Omental fat pad (tissue), 4 donors: Measurements from ENCODE around the gene SPG11. TPM values are rescaled to one million over a fixed set of nuclear protein-coding genes. Genes with fewer than 3 reads are reported as not detected.
"Not testable (repeated sequence)": the region's sequence is repeated elsewhere in the genome, so short reads cannot be mapped to it uniquely, and the experiment has no call there.

Experiments used
- ATAC-seq: fragments of 150-250 bp; one replicate; pipeline ENCODE4 v1.9.1; 2016; ENCODE audit warnings: mild to moderate bottlenecking, moderate library complexity; ENCODE audit not compliant: low FRiP score
- DNase-seq: peaks from one replicate; pipeline ENCODE4 v3.0.0-alpha.2; 2019; ENCODE audit warnings: low spot score
- total RNA-seq, 4 donors: library from RNA; depleted of rRNA; stranded (reverse); fragments of >200 nt; gene quantifications; one replicate each; pipeline ENCODE4 v1.1.0, GENCODE V29; 2016
- TF ChIP-seq, protein P1 (sequence below), 3 donors: fragments of 450-650 bp; IDR thresholded peaks; one replicate each; pipeline ENCODE4 v1.5.1; 2016 to 2017; ENCODE audit warnings: antibody characterized with exemption in 3 of 3, mild to moderate bottlenecking in 3 of 3, moderate library complexity in 2 of 3

Gene SPG11
- total RNA-seq, 4 donors from 2014 or later = 57.8 to 115 (median 63.3) TPM

- TF ChIP-seq, protein P1, sequence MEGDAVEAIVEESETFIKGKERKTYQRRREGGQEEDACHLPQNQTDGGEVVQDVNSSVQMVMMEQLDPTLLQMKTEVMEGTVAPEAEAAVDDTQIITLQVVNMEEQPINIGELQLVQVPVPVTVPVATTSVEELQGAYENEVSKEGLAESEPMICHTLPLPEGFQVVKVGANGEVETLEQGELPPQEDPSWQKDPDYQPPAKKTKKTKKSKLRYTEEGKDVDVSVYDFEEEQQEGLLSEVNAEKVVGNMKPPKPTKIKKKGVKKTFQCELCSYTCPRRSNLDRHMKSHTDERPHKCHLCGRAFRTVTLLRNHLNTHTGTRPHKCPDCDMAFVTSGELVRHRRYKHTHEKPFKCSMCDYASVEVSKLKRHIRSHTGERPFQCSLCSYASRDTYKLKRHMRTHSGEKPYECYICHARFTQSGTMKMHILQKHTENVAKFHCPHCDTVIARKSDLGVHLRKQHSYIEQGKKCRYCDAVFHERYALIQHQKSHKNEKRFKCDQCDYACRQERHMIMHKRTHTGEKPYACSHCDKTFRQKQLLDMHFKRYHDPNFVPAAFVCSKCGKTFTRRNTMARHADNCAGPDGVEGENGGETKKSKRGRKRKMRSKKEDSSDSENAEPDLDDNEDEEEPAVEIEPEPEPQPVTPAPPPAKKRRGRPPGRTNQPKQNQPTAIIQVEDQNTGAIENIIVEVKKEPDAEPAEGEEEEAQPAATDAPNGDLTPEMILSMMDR (IDR thresholded peaks at IDR 0.05) = no peak
- DNase-seq = peak; percentile 51
- peak; percentile 86 for ATAC-seq
Observed at GRCh38 chr15:44536302-44536961, 127.0 kb downstream of the SPG11 start.

DNA sequence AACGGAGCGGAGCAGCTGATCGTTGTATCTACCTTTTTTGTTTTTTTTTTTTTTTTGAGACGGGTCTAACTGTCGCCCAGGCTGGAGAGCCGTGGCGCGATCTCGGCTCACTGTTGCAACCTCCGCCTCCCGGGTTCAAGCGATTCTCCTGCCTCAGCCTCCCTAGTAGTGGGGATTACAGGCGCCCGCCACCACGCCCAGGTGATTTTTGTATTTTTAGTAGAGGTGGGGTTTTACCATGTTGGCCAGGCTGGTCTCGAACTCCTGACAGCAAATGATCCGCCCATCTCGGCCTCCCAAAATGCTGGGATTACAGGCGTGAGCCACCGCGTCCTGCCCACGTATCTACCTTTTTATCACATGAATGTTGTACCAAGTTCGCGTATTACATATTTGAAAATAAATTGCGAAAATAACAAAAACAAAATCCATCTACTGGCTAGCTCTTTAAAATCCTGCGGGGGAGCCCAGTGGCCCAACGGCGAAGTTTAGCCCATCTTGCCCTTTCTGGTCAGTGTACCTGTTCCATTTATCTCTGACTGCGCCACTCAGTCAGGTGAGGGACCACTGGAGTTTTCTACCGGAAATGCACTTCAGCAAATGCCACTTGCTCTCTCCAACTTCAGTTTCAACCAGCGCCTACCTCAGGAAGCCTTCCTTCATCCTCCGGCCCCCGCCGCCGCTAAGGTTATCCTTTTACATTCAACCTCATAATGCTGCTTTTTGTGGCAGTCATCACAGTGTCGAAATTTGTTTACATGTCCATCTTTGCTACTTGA lies 127.8 kb downstream of the SPG11 start:
- DNase-seq (no peak), ATAC-seq (no peak)
- TF ChIP-seq, protein P1 (IDR thresholded peaks at IDR 0.05) = no peak

DNA sequence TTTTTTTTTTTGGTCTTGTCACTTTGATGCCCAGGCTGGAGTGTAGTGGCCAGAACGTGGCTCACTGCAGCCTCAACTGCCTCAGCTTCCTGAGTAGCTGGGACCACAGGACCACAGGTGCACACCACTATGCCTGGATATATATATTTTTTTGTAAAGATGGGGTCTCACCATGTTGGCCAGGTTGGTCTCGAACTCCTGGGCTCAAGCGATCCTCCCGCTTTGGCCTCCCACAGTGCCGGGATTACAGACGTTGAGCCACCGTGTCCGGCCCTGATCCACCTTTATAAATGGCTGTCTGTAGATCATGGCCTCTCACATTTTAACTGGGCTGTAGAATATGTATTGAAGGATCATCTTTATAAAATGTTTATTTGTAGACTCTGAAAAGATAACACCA lies 128.4 kb downstream of the SPG11 start:
- DNase-seq = no peak
- no peak for ATAC-seq
- TF ChIP-seq, protein P1 (IDR thresholded peaks at IDR 0.05) = no peak

DNA sequence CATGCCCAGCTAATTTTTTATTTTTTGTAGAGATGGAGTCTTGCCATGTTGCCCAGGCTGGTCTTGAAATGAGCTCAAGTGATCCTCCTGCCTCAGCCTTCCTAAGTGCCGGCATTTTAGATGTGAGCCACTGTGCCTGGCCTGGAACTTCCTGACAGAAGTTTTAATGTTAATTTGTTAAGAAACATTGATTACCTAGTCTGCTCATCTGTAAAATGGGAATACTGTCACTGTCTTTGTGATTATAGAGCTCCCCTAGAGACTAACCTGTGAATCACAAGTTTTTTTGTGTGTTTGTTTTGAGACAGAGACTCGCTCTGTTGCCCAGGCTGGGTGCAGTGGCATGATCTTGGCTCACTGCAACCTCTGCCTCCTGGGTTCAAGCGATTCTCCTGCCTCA lies 130.8 kb downstream of the SPG11 start:
- TF ChIP-seq, protein P1 (IDR thresholded peaks at IDR 0.05) = no peak
- no peak for ATAC-seq
- DNase-seq = no peak

- not testable (repeated sequence) for ATAC-seq, DNase-seq
Observed at GRCh38 chr15:44532275-44532674, 131.2 kb downstream of the SPG11 start.

DNA sequence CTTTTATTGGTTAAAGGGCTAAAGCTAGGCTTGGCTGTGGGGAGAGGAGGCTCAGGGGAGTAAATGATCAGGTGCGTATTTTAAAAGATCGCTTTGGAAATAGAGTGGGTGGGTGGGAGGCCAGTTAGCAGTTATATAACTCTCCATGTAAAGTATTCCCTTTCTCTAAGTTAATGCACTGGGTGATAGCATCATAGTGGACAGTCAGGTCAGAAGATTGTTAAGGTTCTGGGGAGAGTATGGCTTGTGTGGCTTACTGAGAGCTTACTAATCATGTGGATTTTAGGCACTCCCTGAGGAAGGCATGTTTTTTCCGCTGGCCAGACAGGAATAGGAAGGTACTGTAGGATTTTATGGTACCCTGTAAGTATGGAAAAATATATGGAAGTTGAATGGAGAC lies 132.8 kb downstream of the SPG11 start:
- ATAC-seq = no peak
- TF ChIP-seq, protein P1 (IDR thresholded peaks at IDR 0.05) = no peak
- DNase-seq = no peak

DNA sequence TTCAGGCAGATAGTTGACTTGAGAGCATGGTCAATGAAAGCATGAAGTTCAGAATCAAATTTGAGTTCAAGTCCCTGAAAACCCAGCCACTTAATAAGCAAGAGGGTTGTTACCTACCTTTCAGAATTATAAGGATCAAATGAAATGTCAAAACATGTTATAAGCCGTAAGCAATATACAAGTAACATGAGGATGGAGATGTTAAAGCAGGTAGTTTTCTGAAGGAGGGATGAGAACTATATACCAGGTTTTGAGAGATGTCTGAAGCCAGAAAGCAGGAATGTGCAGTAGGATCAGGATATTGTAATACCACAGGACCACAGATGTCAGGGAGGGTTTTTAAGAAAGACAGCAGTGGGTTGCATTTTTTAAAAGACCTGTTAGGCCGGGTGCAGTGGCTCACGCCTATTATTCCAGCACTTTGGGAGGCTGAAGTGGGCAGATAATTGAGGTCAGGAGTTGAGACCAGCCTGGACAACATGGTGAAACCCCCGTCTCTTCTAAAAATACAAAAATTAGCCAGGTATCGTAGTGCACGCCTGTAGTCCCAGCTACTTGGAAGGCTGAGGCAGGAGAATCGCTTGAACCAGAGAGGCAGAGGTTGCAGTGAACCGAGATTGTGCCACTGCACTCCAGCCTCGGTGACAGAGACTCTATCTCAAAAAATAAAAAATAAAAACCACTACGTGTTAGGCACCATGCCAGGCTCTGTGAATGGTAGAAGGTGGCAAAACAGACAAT lies 133.4 kb downstream of the SPG11 start:
- DNase-seq = no peak
- no peak for ATAC-seq
- TF ChIP-seq, protein P1 (IDR thresholded peaks at IDR 0.05) = no peak
